K562 (cell line): ENCODE data around the gene PRKCQ. TPM values are rescaled to one million over a fixed set of nuclear protein-coding genes. Genes with fewer than 3 reads are reported as not detected.

Experiments
- ATAC-seq: fragments of 200-7000 bp; cut with Tn5 transposase; 3 replicates; pipeline ENCODE4 v1.9.1; 2020; ENCODE audit warnings: moderate library complexity
- BruUV-seq: library from RNA; stranded (reverse); fragments of 400-500 nt; replicated peaks from 2 replicates; lab custom pipeline; 2021; lab: Mats Ljungman, UMichigan
- CTCF ChIA-PET: fragments of 300-600 bp; formaldehyde crosslinking; extraction: SDS; loops from one replicate; lab custom pipeline; 2021; ENCODE audit warnings: low intra/inter-chr PET ratio; lab: Yijun Ruan, JAX
- POLR2A ChIA-PET: fragments of 300-600, 350-650 bp; sonication (Branson Sonifier 250); formaldehyde crosslinking; extraction: SDS; loops from one replicate; lab custom pipeline; 2021; ENCODE audit warnings: antibody characterized with exemption, inconsistent platforms; lab: Yijun Ruan, JAX
- DNase-seq, 4 experiments: peaks; one replicate each; pipeline versions ENCODE4 v3.0.0 to v3.0.0-alpha.2; 2011 to 2018; ENCODE audit warnings: low spot score in 3 of 4, mixed read lengths in 3 of 4; ENCODE audit errors: extremely low read depth in 1 of 4
- FAIRE-seq: peaks from 2 replicates; lab custom pipeline; 2011; peaks lifted over from hg19 to GRCh38; lab: Jason Lieb, UNC
- H2AFZ ChIP-seq: 2 replicates; pipeline ENCODE4 v1.6.0; 2011; ENCODE audit warnings: low read depth, low read length, control low read depth, inconsistent platforms
- H3K27ac ChIP-seq: fragments of 200-600 bp; 3 replicates; pipeline ENCODE4 v1.8.0; 2011; ENCODE audit warnings: low read depth, mild to moderate bottlenecking, control low read depth, inconsistent platforms, low read length, moderate library complexity, mixed read lengths; ENCODE audit errors: extremely low read depth
- H3K27me3 ChIP-seq, 2 experiments: fragments of 300-600 bp in 1 of 2; 2 replicates in 1 of 2; 3 replicates in 1 of 2; pipeline versions ENCODE4 v1.6.0 to v1.8.0; 2011; ENCODE audit warnings: inconsistent platforms in 2 of 2, low read length in 2 of 2, mild to moderate bottlenecking in 1 of 2, mixed read lengths in 1 of 2, moderate library complexity in 1 of 2; ENCODE audit not compliant: control insufficient read depth in 2 of 2, insufficient read depth in 2 of 2
- H3K36me3 ChIP-seq: fragments of 300-600 bp; 3 replicates; pipeline ENCODE4 v1.8.0; 2011; ENCODE audit warnings: mild to moderate bottlenecking, low read length, inconsistent platforms; ENCODE audit not compliant: control insufficient read depth, insufficient read depth
- H3K4me1 ChIP-seq, 2 experiments: fragments of 200-600 bp in 1 of 2; replicated peaks in 1 of 2; 2 replicates in 1 of 2; 3 replicates in 1 of 2; pipeline versions ENCODE4 v1.5.1 to v1.8.0; 2011; ENCODE audit warnings: inconsistent platforms in 2 of 2, low read length in 2 of 2, mild to moderate bottlenecking in 1 of 2, mixed read lengths in 1 of 2, moderate library complexity in 1 of 2; ENCODE audit not compliant: control insufficient read depth in 2 of 2, insufficient read depth in 2 of 2
- H3K4me2 ChIP-seq: 2 replicates; pipeline ENCODE4 v1.6.1; 2011; ENCODE audit warnings: low read length, control low read depth, inconsistent platforms, mixed read lengths; ENCODE audit not compliant: insufficient read depth
- H3K4me3 ChIP-seq: fragments of 200-600 bp; sonication (generic), shearing (Covaris generic); 2 replicates; pipeline ENCODE4 v1.5.1; 2016; ENCODE audit warnings: control low read depth, inconsistent platforms
- H3K79me2 ChIP-seq: fragments of 200-600 bp; 3 replicates; pipeline ENCODE4 v1.8.0; 2011; ENCODE audit warnings: low read length, inconsistent platforms; ENCODE audit not compliant: control insufficient read depth, insufficient read depth
- H3K9ac ChIP-seq, 2 experiments: 2 replicates each; pipeline versions ENCODE4 v1.6.0 to v1.6.1; 2011; ENCODE audit warnings: low read depth in 2 of 2, low read length in 2 of 2, control low read depth in 1 of 2, inconsistent platforms in 1 of 2, mild to moderate bottlenecking in 1 of 2, mixed read lengths in 1 of 2; ENCODE audit not compliant: insufficient read depth in 1 of 2
- H3K9me1 ChIP-seq: one replicate; pipeline ENCODE4 v1.6.0; 2011; ENCODE audit warnings: inconsistent platforms, mild to moderate bottlenecking, low read length, moderate library complexity; ENCODE audit not compliant: control insufficient read depth, insufficient read depth
- H3K9me3 ChIP-seq: replicated peaks from 2 replicates; pipeline ENCODE4 v1.5.1; 2011; ENCODE audit warnings: low read depth, low read length, inconsistent platforms; ENCODE audit not compliant: control insufficient read depth, insufficient read depth
- H4K20me1 ChIP-seq: replicated peaks from 2 replicates; pipeline ENCODE4 v1.6.1; 2011; ENCODE audit warnings: low read length, inconsistent platforms, mixed read lengths; ENCODE audit not compliant: control insufficient read depth, insufficient read depth
- CBFA2T2 ChIP-seq: fragments of 450-650 bp; conservative IDR thresholded peaks from 2 replicates; pipeline ENCODE4 v1.6.1; 2017; ENCODE audit warnings: mild to moderate bottlenecking
- DIDO1 ChIP-seq: fragments of 450-650 bp; IDR thresholded peaks from 2 replicates; pipeline ENCODE4 v1.6.1; 2016; ENCODE audit warnings: low read depth, missing biosample characterization, missing genetic modification characterization
- ELF2 ChIP-seq: fragments of 250-450 bp; sonication (Bioruptor Pico); IDR thresholded peaks from 2 replicates; pipeline ENCODE4 v1.5.0; 2021; ENCODE audit warnings: mild to moderate bottlenecking
- MYC ChIP-seq, 2 experiments: fragments of 250-450 bp in 1 of 2; sonication (Bioruptor Pico) in 1 of 2; IDR thresholded peaks; 2 replicates each; pipeline versions ENCODE4 v1.5.1 to v1.6.1; 2012 to 2021; ENCODE audit warnings: low read depth in 2 of 2, borderline replicate concordance in 1 of 2, improper control_type of control experiment in 1 of 2, low read length in 1 of 2, mild to moderate bottlenecking in 1 of 2, moderate library complexity in 1 of 2
- RBM15 ChIP-seq: fragments of 200-400 bp; formaldehyde crosslinking; IDR thresholded peaks from 2 replicates; pipeline ENCODE4 v1.6.1; 2018; ENCODE audit warnings: mild to moderate bottlenecking, low read length, moderate library complexity; ENCODE audit not compliant: insufficient read depth
- SAFB2 ChIP-seq: fragments of 200-400 bp; formaldehyde crosslinking; IDR thresholded peaks from 2 replicates; pipeline ENCODE4 v1.6.1; 2018; ENCODE audit warnings: borderline replicate concordance, low read length, low read depth, moderate library complexity; ENCODE audit not compliant: severe bottlenecking
- SETDB1 ChIP-seq: IDR thresholded peaks from one replicate; pipeline ENCODE4 v1.6.1; 2012; ENCODE audit warnings: low read length, control low read depth, inconsistent platforms
- SRSF3 ChIP-seq: fragments of 200-400 bp; formaldehyde crosslinking; IDR thresholded peaks from 2 replicates; pipeline ENCODE4 v1.6.1; 2016; ENCODE audit warnings: mild to moderate bottlenecking, low read length, moderate library complexity; ENCODE audit not compliant: insufficient read depth
- ZBED1 ChIP-seq: IDR thresholded peaks from 2 replicates; pipeline ENCODE4 v1.6.1; 2014
- WGBS: fragments of 100-300 bp; shearing (Covaris generic); methylation state at CpG from one replicate; pipeline ENCODE4 v1.1.6; 2016; ENCODE audit warnings: low coverage, mixed read lengths; ENCODE audit not compliant: insufficient coverage; ENCODE audit errors: missing lambda C conversion rate; 5-methylcytosine and 5-hydroxymethylcytosine counted together
- in situ Hi-C: fragments of 300-500 bp; cut with MboI; formaldehyde crosslinking; loops from 4 replicates; pipeline ENCODE4 v1.15.0; 2018; ENCODE audit warnings: inconsistent platforms, mixed read lengths
- intact Hi-C: fragments of 100-400 bp; cut with micrococcal nuclease; formaldehyde crosslinking; loops from 2 replicates; pipeline ENCODE4 v1.14.2; 2022
- polyA plus RNA-seq, 8 experiments: library from polyadenylated mRNA; depleted of rRNA in 4 of 8; stranded (reverse) in 5 of 8; unstranded in 3 of 8; fragments of >200 nt; fragmentation: Nextera tagmentation in 2 of 8; fragmentation: Illumina TruSeq in 1 of 8; extraction: Ambion mirVana in 2 of 8; extraction: Trizol in 1 of 8; gene quantifications; 2 replicates each; pipeline versions ENCODE4 v1.2.1 to v1.2.3, GENCODE V29; 2011 to 2014; ENCODE audit warnings: inconsistent platforms in 1 of 8, missing spikeins in 1 of 8
- total RNA-seq, 7 experiments: library from RNA; depleted of rRNA in 6 of 7; stranded (reverse); fragments of >200 nt in 6 of 7; fragmentation: Illumina TruSeq in 2 of 7; extraction: Trizol in 2 of 7; gene quantifications; 2 replicates each; pipeline versions ENCODE4 v1.2.1 to v1.2.3, GENCODE V29; 2011 to 2021; ENCODE audit warnings: low replicate concordance in 1 of 7
- TF ChIP-seq, protein P1 (sequence below): fragments of 450-650 bp; formaldehyde crosslinking; IDR thresholded peaks from 2 replicates; pipeline ENCODE4 v1.4.0; 2020; ENCODE audit warnings: mild to moderate bottlenecking, moderate library complexity
- TF ChIP-seq, protein P2 (sequence below): fragments of 250-450 bp; sonication (Bioruptor Pico); IDR thresholded peaks from 2 replicates; pipeline ENCODE4 v1.5.0; 2021; ENCODE audit warnings: mild to moderate bottlenecking, moderate library complexity
- TF ChIP-seq, protein P3 (sequence below): fragments of 450-650 bp; conservative IDR thresholded peaks from 2 replicates; pipeline ENCODE4 v1.6.1; 2016; ENCODE audit warnings: missing genetic modification characterization, low read depth, mild to moderate bottlenecking, control low read depth, missing compliant biosample characterization
- TF ChIP-seq, protein P4 (sequence below): fragments of 250-450 bp; sonication (Bioruptor Pico); IDR thresholded peaks from 2 replicates; pipeline ENCODE4 v1.5.0; 2021; ENCODE audit warnings: mild to moderate bottlenecking, borderline replicate concordance

The PRKCQ gene
- total and polyA plus RNA-seq, 9 of the 15 experiments (the other 6 are each of a cell fraction or from before 2014, with no cell fraction given), result 4.4 to 23.3 (median 14.6) TPM

DNA sequence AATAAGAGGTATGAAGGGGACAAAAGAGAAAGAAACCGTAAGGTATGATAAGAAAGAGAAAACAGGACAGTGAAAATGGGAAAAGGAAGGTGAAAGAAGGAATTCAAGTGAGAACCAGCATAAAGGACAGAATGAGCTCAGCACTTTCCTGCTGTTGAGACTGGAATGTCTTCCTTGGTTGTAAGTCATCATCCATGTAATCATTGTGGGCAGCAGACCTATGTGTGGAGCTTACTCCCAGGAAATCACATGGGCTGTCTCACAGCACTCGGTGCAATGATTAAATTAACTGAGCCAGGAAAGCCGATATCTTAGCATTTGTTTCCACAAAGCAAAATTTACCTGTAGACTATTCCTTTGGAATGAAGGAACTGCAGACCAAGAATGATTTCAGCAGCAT is 118.1 kb downstream of the PRKCQ start:
- BruUV-seq, result no TSS peak
- H3K4me1 ChIP-seq, result peaks cover 0 to 8% of the 10 kb centered on the region in 2 experiments; a peak in 3 of 5 replicates
- intact Hi-C loops (no loop called here), in situ Hi-C loops (no loop called here)
- ATAC-seq (no peak), DNase-seq (no peak), FAIRE-seq (no peak)
- no peak overlapping the region for H3K4me3 ChIP-seq
- no peak overlapping the region for H3K9ac ChIP-seq
- H3K9me1 ChIP-seq, result no peaks in the 10 kb centered on the region
- H3K27me3 ChIP-seq, result no peaks in the 10 kb centered on the region
- ChIA-PET POLR2A (interaction anchor here (0.8 kb wide), 1 partner anchor 16 kb away, joined by 3 read pairs; no protein-coding TSS in a partner anchor), CTCF (no interaction called here)
- H3K9me3 ChIP-seq, result no peaks in the 10 kb centered on the region
- peaks cover 6% of the 10 kb centered on the region for H3K36me3 ChIP-seq
- H3K27ac ChIP-seq, result no peak overlapping the region
- H4K20me1 ChIP-seq, result no peaks in the 10 kb centered on the region
- H3K79me2 ChIP-seq, result no peaks in the 10 kb centered on the region
- no peak overlapping the region for H3K4me2 ChIP-seq
- no peak overlapping the region for H2AFZ ChIP-seq
- 83% methylated on average over 3 of the region's 3 CpGs for WGBS
- TF ChIP-seq, protein P1, sequence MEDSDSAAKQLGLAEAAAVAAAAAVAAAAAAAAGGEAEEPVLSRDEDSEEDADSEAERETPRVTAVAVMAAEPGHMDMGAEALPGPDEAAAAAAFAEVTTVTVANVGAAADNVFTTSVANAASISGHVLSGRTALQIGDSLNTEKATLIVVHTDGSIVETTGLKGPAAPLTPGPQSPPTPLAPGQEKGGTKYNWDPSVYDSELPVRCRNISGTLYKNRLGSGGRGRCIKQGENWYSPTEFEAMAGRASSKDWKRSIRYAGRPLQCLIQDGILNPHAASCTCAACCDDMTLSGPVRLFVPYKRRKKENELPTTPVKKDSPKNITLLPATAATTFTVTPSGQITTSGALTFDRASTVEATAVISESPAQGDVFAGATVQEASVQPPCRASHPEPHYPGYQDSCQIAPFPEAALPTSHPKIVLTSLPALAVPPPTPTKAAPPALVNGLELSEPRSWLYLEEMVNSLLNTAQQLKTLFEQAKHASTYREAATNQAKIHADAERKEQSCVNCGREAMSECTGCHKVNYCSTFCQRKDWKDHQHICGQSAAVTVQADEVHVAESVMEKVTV (CRISPR knock-in tag), result no peak
- TF ChIP-seq ZBED1 (no peak), ELF2 (no peak), SAFB2 (no peak), RBM15 (no peak), CBFA2T2 (no peak), DIDO1 (tag) (no peak), MYC (IDR thresholded peaks at IDR 0.05; ENCODE audit: low read depth, low read length) (no peak), MYC (CRISPR knock-in tag; IDR thresholded peaks at IDR 0.05; ENCODE audit: borderline replicate concordance, low read depth) (no peak), SETDB1 (no peak), SRSF3 (no peak)
- TF ChIP-seq, protein P2, sequence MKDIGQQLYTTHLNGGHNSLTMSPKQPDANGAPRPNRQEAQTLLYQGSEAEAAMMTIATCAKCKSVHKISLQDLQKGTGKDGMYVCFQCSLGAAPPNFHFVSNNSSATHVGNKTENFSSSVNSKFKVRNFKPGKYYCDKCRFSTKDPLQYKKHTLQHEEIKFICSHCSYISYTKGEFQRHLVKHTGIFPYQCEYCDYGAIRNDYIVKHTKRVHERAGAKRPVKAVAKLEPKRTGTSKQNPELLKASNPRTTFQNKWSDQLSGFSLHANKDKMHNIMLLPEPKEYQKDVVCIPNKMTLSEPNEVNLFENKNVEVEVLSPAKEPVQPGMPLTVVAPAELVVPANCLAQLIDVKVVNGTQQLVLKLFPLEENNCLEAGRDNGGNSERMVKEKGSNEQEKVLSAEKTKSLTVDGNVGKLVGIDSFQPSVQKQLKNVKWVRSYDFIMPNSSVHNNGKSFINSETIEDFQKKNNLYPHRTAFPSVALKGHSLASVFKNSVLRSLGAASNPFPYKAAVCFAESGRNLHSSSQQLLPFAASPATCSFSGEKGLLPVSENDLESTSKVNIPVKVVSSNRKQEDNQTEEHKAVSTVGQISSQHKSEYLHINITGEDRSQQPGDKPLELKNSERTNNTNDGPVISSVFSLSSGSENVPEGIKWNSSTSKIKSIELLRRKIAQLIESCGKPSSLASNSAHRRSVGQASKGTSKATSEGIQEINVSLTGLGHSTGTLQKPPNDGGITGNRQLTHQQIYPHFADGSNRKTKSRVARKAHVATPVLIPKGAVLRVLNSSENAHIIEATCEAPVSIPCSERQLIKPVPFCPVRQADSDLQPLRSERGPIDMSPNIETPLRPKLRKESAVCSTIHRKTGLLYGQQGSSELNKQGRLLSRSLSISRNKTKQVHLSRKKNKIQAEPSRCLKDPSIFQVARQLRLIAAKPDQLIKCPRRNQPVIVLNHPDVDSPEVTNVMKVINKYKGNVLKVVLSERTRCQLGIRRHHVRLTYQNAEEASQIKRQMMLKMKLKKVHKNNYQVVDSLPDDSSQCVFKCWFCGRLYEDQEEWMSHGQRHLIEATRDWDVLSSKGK (CRISPR knock-in tag), result no peak
- TF ChIP-seq, protein P3, sequence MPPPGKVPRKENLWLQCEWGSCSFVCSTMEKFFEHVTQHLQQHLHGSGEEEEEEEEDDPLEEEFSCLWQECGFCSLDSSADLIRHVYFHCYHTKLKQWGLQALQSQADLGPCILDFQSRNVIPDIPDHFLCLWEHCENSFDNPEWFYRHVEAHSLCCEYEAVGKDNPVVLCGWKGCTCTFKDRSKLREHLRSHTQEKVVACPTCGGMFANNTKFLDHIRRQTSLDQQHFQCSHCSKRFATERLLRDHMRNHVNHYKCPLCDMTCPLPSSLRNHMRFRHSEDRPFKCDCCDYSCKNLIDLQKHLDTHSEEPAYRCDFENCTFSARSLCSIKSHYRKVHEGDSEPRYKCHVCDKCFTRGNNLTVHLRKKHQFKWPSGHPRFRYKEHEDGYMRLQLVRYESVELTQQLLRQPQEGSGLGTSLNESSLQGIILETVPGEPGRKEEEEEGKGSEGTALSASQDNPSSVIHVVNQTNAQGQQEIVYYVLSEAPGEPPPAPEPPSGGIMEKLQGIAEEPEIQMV (tag), result no peak
- TF ChIP-seq, protein P4, sequence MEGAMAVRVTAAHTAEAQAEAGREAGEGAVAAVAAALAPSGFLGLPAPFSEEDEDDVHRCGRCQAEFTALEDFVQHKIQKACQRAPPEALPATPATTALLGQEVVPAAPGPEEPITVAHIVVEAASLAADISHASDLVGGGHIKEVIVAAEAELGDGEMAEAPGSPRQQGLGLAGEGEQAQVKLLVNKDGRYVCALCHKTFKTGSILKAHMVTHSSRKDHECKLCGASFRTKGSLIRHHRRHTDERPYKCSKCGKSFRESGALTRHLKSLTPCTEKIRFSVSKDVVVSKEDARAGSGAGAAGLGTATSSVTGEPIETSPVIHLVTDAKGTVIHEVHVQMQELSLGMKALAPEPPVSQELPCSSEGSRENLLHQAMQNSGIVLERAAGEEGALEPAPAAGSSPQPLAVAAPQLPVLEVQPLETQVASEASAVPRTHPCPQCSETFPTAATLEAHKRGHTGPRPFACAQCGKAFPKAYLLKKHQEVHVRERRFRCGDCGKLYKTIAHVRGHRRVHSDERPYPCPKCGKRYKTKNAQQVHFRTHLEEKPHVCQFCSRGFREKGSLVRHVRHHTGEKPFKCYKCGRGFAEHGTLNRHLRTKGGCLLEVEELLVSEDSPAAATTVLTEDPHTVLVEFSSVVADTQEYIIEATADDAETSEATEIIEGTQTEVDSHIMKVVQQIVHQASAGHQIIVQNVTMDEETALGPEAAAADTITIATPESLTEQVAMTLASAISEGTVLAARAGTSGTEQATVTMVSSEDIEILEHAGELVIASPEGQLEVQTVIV (CRISPR knock-in tag), result no peak
